ENCODE measurements around the gene MAML2. TPM values are rescaled to one million over a fixed set of nuclear protein-coding genes. Genes with fewer than 3 reads are reported as not detected.

The MAML2 gene
- total RNA-seq, 2 experiments from 2014 or later = 11.8 to 12.5 TPM

- DNase-seq (no peak), ATAC-seq (no peak)
- H3K4me1 Mint-ChIP-seq (ENCODE audit: low read depth) = peaks cover 71% of the 10 kb centered on the region
- TF ChIP-seq, protein P1, sequence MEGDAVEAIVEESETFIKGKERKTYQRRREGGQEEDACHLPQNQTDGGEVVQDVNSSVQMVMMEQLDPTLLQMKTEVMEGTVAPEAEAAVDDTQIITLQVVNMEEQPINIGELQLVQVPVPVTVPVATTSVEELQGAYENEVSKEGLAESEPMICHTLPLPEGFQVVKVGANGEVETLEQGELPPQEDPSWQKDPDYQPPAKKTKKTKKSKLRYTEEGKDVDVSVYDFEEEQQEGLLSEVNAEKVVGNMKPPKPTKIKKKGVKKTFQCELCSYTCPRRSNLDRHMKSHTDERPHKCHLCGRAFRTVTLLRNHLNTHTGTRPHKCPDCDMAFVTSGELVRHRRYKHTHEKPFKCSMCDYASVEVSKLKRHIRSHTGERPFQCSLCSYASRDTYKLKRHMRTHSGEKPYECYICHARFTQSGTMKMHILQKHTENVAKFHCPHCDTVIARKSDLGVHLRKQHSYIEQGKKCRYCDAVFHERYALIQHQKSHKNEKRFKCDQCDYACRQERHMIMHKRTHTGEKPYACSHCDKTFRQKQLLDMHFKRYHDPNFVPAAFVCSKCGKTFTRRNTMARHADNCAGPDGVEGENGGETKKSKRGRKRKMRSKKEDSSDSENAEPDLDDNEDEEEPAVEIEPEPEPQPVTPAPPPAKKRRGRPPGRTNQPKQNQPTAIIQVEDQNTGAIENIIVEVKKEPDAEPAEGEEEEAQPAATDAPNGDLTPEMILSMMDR (IDR thresholded peaks at IDR 0.05) = no peak
- peaks cover 8% of the 10 kb centered on the region for H3K36me3 Mint-ChIP-seq (ENCODE audit: low read depth)
- ChIA-PET POLR2A (no interaction called here), CTCF (no interaction called here)
- H3K27me3 Mint-ChIP-seq = no peaks in the 10 kb centered on the region
- no peak overlapping the region for H3K27ac Mint-ChIP-seq
- H3K4me3 Mint-ChIP-seq = no peak overlapping the region
- H3K9me3 Mint-ChIP-seq = no peaks in the 10 kb centered on the region
- intact Hi-C loops (cut with micrococcal nuclease) = no loop called here
Measured at GRCh38 chr11:96110302-96110701, 232.7 kb downstream of the MAML2 start.

DNA sequence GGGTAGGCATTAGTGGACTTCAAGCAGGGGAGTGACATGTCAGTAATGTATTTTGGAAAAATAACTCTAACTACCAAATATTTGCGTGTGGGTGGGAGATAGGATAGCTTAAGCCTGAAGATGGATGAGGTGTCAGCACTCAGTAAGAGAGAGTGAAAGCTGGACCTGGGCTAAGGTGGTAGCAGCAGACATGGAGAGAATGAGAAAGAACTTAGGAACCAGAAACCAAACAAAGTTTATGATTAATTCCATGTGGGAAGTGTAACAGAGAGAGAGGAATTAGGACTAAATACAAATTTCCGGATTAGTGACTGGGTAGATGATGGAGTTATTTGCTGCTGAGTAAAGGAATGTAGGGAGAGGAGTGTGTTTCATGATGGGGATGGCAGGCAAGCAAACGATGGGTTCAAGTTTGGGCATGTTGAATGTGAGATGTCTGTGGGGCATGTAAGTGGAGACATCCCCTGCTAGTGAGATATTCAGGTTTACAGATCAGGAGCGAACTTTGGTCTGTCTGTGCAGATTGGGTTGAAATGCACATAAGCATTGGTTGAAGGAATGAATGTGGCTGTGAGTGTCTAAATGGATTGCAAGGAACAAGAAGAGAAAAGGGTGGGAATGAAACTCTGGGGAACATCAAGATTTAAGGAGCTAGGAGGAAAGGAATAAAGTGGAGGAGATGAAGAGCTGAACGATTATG lies 233.5 kb downstream of the MAML2 start:
- POLR2A ChIA-PET = interaction anchor here (1.3 kb wide), 1 partner anchor 25 kb away, joined by 4 read pairs; no protein-coding TSS in a partner anchor
- H3K27me3 Mint-ChIP-seq = no peaks in the 10 kb centered on the region
- no peak overlapping the region for H3K4me3 Mint-ChIP-seq
- peaks cover 71% of the 10 kb centered on the region for H3K4me1 Mint-ChIP-seq (ENCODE audit: low read depth)
- DNase-seq (no peak), ATAC-seq (no peak)
- peaks cover 9% of the 10 kb centered on the region for H3K36me3 Mint-ChIP-seq (ENCODE audit: low read depth)
- CTCF ChIA-PET = interaction anchor here (1.6 kb wide), 1 partner anchor 64 kb away, joined by 3 read pairs; no protein-coding TSS in a partner anchor
- H3K9me3 Mint-ChIP-seq = no peaks in the 10 kb centered on the region
- H3K27ac Mint-ChIP-seq = no peak overlapping the region
- TF ChIP-seq, protein P1 (IDR thresholded peaks at IDR 0.05) = no peak
- intact Hi-C loops (cut with micrococcal nuclease) = no loop called here

DNA sequence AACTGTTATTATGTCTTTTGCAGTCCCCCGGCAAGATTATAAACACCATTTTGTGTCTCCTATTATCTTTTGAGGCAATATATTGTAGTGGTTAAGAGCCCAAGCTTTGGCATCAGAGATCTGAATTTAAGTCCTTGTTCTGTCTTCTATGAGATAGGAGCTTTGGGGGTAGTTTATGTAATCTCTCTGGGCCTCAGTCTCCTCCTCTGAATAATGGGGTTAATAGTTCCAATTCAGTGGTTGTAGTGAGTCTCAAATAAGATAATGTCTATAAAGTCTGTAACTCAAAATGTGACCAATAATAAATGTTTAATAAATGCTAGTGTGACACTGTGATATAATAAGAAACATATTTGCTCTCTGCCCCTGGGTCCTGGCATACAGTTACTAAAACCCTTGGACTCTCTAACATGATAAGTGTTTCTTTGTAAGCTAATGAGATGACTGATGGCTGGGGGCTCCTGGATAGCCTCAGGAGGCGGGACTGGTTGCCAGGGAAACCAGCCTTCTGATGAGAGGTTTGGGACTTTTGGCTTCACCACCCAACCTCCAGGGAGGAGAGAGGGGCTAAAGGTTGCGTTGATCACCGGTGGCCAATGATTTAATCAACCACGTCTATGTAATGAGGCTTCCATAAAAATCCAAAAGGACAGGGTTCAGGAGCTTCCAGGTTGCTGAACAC lies 235.7 kb downstream of the MAML2 start:
- intact Hi-C loops (cut with micrococcal nuclease) = no loop called here
- Mint-ChIP-seq H3K27me3 (no peaks in the 10 kb centered on the region), H3K4me1 (ENCODE audit: low read depth) (peaks cover 63% of the 10 kb centered on the region), H3K9me3 (no peaks in the 10 kb centered on the region), H3K27ac (peak overlapping the region; percentile 6), H3K4me3 (no peak overlapping the region), H3K36me3 (ENCODE audit: low read depth) (peaks cover 14% of the 10 kb centered on the region)
- DNase-seq (no peak), ATAC-seq (no peak)
- TF ChIP-seq, protein P1 (IDR thresholded peaks at IDR 0.05) = no peak
- ChIA-PET POLR2A (interaction anchor here (1.0 kb wide), 1 partner anchor 131 kb away, joined by 5 read pairs; no protein-coding TSS in a partner anchor), CTCF (interaction anchor here (1.1 to 2.8 kb wide), 2 partner anchors 15 to 52 kb away, joined by 3 to 7 read pairs; no protein-coding TSS in a partner anchor)

GRCh38 chr11:96106645-96107044 lies 236.3 kb downstream of the MAML2 start:
- no peaks in the 10 kb centered on the region for H3K27me3 Mint-ChIP-seq
- peak overlapping the region; percentile 50 for H3K27ac Mint-ChIP-seq
- no peak overlapping the region for H3K4me3 Mint-ChIP-seq
- no peaks in the 10 kb centered on the region for H3K9me3 Mint-ChIP-seq
- TF ChIP-seq, protein P1 (IDR thresholded peaks at IDR 0.05) = no peak
- H3K36me3 Mint-ChIP-seq (ENCODE audit: low read depth) = peaks cover 17% of the 10 kb centered on the region
- H3K4me1 Mint-ChIP-seq (ENCODE audit: low read depth) = peaks cover 58% of the 10 kb centered on the region
- POLR2A ChIA-PET = no interaction called here
- CTCF ChIA-PET = interaction anchor here (1.0 to 2.8 kb wide), 4 partner anchors 14 to 287 kb away, joined by 3 to 7 read pairs (median 4); no protein-coding TSS in a partner anchor
- no peak for ATAC-seq
- intact Hi-C loops (cut with micrococcal nuclease) = no loop called here
- no peak for DNase-seq

GRCh38 chr11:96105944-96106343 lies 237.1 kb downstream of the MAML2 start:
- CTCF ChIA-PET = interaction anchor here (1.0 to 2.8 kb wide), 3 partner anchors 14 to 288 kb away, joined by 3 to 7 read pairs (median 4); no protein-coding TSS in a partner anchor

More at GRCh38 chr11:96105944-96106343, 237.1 kb downstream of the MAML2 start:
- Mint-ChIP-seq H3K4me3 (no peak overlapping the region), H3K27ac (peak overlapping the region; percentile 50), H3K27me3 (no peaks in the 10 kb centered on the region), H3K9me3 (no peaks in the 10 kb centered on the region), H3K4me1 (ENCODE audit: low read depth) (peaks cover 51% of the 10 kb centered on the region), H3K36me3 (ENCODE audit: low read depth) (peaks cover 16% of the 10 kb centered on the region)
- POLR2A ChIA-PET = no interaction called here
- intact Hi-C loops (cut with micrococcal nuclease) = no loop called here
- TF ChIP-seq, protein P1 (IDR thresholded peaks at IDR 0.05) = no peak
- ATAC-seq = no peak
- no peak for DNase-seq

Measured in activated CD8-positive, alpha-beta T cell treated with anti-CD3 and anti-CD28 coated beads for 36 hours (primary cell).